D721Med (cell line): ENCODE measurements around the gene AUH.

Source experiments
- DNase-seq: peaks from one replicate; pipeline ENCODE4 v3.0.0; 2011; ENCODE audit warnings: low spot score; ENCODE audit not compliant: insufficient read length
- FAIRE-seq: peaks from 2 replicates; lab custom pipeline; 2011; peaks lifted over from hg19 to GRCh38; lab: Jason Lieb, UNC
- CTCF ChIP-seq: IDR thresholded peaks from 2 replicates; pipeline ENCODE4 v1.5.1; 2012; ENCODE audit warnings: mild to moderate bottlenecking, control low read depth; ENCODE audit not compliant: insufficient read depth; ENCODE audit errors: missing control alignments

Gene AUH

GRCh38 chr9:91298311-91298710 is 63.4 kb downstream of the AUH start:
- TF ChIP-seq CTCF: no peak
- FAIRE-seq (no peak), DNase-seq (no peak)

- no peak for TF ChIP-seq CTCF
These were observed 64.4 kb downstream of the AUH start for GRCh38 chr9:91297306-91297705.

GRCh38 chr9:91296354-91296753 is 65.4 kb downstream of the AUH start:
- DNase-seq (no peak), FAIRE-seq (no peak)
- no peak for TF ChIP-seq CTCF

More at GRCh38 chr9:91297306-91297705, 64.4 kb downstream of the AUH start:
- FAIRE-seq (no peak), DNase-seq (no peak)

GRCh38 chr9:91295357-91295756 is 66.4 kb downstream of the AUH start:
- no peak for TF ChIP-seq CTCF
- no peak for DNase-seq
- FAIRE-seq: no peak

GRCh38 chr9:91291866-91292265 is 69.9 kb downstream of the AUH start:
- FAIRE-seq (no peak), DNase-seq (no peak)
- TF ChIP-seq CTCF: no peak

- FAIRE-seq (no peak), DNase-seq (no peak)
- no peak for TF ChIP-seq CTCF
These were observed 72.5 kb downstream of the AUH start for GRCh38 chr9:91289244-91289643.

GRCh38 chr9:91285729-91286353 is 75.9 kb downstream of the AUH start:
- no peak for TF ChIP-seq CTCF
- FAIRE-seq (no peak), DNase-seq (no peak)
